Neural cell (in vitro differentiated cells): ENCODE data around the gene NFXL1.

Source experiments
- POLR2AphosphoS5 ChIP-seq: IDR thresholded peaks from 2 replicates; pipeline ENCODE4 v1.6.1; 2012
- TAF1 ChIP-seq: IDR thresholded peaks from 2 replicates; pipeline ENCODE4 v1.6.1; 2012; ENCODE audit warnings: low read depth
- TF ChIP-seq, protein P1 (sequence below): fragments of 450-650 bp; IDR thresholded peaks from 2 replicates; pipeline ENCODE4 v1.5.1; 2014; ENCODE audit warnings: antibody characterized with exemption, mild to moderate bottlenecking, moderate library complexity; ENCODE audit not compliant: poor library complexity, severe bottlenecking

DNA sequence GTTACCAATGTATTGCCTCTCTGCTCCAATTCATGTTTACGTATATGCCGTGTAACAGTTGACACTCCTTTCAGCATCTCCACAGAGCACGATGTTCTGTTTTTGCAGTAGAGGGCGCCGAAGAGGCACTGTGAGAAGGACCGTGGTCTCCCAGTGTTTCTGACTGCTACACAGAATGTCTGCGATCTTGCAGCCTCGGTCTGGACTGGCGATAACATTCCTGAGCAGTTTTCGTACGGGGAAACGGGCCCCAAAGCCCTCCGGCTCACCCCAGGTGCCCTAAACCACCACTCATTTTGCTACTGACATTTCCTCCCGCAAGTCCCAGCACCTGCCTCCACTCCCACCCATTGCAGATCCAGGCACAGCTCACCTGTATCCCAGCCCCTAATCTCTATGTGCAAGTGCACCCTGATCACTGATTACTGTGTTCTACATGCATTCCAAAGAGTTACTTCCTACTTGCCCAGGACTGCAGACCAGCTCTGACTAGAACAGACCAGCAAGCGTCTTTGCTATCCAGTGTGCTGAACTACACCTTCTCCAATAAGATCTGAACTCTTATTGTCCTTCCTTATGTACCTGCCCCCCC, 12.4 kb upstream of the NFXL1 start:
- TF ChIP-seq, protein P1, sequence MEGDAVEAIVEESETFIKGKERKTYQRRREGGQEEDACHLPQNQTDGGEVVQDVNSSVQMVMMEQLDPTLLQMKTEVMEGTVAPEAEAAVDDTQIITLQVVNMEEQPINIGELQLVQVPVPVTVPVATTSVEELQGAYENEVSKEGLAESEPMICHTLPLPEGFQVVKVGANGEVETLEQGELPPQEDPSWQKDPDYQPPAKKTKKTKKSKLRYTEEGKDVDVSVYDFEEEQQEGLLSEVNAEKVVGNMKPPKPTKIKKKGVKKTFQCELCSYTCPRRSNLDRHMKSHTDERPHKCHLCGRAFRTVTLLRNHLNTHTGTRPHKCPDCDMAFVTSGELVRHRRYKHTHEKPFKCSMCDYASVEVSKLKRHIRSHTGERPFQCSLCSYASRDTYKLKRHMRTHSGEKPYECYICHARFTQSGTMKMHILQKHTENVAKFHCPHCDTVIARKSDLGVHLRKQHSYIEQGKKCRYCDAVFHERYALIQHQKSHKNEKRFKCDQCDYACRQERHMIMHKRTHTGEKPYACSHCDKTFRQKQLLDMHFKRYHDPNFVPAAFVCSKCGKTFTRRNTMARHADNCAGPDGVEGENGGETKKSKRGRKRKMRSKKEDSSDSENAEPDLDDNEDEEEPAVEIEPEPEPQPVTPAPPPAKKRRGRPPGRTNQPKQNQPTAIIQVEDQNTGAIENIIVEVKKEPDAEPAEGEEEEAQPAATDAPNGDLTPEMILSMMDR, result peak; percentile 62
- TF ChIP-seq POLR2AphosphoS5, result no peak
- no peak for TF ChIP-seq TAF1
